GM21528 (cell line): ENCODE measurements around the gene ADGRD1.

Experiments
- ATAC-seq: cut with Tn5 transposase; IDR thresholded peaks from one replicate; pipeline ENCODE4 v1.9.1; 2021; ENCODE audit warnings: mild to moderate bottlenecking, moderate library complexity; ENCODE audit not compliant: unreplicated experiment, low FRiP score

Gene ADGRD1

GRCh38 chr12:131140697-131141096 lies 187.0 kb downstream of the ADGRD1 start:
- no peak for ATAC-seq

- no peak for ATAC-seq
Measured at GRCh38 chr12:131141514-131141913, 187.8 kb downstream of the ADGRD1 start.

DNA sequence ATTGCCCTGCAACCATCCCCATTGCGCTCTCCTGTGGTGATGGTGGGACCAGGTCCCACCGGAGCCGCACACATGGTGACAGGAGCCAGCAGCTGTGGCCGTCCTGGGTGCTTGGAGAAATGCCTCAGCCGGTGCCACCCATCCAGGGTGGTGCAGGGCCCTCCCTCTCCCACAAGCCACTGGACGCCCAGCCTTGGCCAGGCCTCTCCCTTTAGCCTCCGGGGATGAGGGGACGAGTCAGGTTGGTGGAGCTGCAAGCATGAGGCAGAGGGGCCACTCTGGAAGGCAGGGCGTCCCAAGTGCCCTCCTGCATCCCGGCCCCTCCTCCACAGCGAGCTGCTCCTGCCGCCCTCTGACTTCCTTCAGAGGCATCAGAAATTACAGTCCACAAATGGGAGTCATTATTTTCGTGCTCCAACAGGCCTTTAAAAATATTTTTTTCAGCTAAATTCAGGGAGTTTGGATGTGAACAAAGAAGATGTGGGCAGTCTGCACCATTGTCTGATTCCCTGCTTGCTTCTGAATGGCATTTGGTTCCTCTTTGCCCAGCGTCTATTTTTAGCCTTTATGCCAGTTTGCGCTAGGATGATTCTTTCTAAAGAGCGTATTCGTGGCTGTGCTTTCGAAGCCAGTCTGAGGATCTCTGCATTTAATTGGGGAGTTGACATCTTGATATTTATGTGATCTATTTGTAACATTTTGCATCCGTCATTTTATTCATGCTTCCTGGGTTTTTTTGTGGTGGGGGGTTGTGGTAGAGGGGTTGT lies 189.4 kb downstream of the ADGRD1 start:
- no peak for ATAC-seq

GRCh38 chr12:131146173-131146675 lies 192.5 kb downstream of the ADGRD1 start:
- ATAC-seq, result no peak

- ATAC-seq, result no peak
Measured at GRCh38 chr12:131147293-131147692, 193.6 kb downstream of the ADGRD1 start.

- no peak for ATAC-seq
Measured at GRCh38 chr12:131147894-131148293, 194.2 kb downstream of the ADGRD1 start.

DNA sequence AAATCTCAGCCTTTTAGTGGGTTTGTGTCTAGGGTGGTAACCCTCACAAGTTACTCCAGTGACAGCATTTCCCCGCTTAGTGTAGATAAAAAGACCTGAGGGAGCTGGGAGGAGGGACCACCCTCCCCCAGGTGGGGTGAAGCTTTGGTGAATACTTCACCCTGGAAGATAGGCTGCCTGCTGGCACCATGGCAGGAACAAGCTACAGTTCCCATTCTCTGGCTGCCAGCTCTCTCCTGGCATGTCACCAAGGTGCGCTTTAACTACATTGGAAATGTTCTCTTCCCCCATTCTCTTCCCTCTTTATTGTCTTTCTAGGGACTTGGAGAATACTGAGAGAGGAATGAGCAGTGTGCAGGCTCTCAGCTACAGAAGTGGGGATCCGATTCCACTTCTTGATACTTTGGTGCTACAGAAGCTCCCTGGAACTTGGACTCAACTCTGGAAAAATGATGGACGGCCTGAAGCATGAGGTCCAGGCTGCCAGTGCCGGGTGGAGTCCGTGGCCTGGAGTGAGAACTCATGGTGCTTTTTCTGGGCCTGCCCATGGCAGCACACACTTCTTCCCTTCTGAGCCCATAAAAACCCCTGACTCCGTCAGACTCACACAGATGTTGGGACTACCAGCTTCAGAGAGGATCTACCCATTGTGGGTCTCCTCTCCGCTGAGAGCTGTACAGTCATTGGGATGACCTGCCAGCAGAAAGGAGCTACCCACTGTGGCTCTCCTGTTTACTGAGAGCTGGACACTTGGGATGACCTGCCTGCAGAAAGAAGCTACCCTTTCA lies 198.0 kb downstream of the ADGRD1 start:
- ATAC-seq, result no peak

DNA sequence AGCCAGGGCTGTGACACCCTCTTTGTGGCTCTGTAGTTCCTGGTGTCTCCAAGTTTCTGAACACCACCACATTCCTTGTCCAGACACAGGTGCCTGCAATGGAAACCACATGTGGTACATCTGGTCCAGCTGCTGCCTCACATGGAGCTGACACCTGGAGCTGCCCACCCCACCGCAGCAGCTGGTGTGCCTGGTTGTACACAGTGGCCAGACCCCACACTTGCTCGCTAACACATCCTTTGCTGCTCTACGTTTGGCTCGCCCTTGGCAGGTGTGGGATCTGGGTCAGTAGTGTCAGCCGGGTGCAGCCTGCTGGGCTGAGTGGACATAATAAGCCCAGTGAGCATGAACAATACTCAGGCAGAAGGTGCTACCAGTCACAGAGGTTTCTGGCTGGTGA lies 198.9 kb downstream of the ADGRD1 start:
- no peak for ATAC-seq

DNA sequence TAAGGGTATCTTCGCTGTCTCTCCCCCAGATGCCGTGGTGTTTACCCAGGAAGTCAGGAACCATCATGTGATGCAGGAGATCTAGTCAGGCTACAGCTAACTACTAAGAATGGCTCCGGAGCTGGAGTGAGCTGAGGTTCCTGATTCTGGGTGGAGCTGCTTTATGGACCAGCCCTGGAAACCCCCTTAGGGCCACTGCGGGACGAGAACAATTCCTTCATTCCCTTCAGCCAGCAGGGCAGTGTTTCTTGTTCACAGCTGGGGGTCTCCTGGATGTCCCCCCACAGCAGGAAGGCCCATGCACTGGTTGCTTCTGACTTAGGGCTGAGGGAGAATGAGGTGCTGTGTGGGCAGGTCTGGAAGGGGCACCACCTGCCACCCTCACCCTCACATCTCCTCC lies 199.3 kb downstream of the ADGRD1 start:
- ATAC-seq, result no peak

GRCh38 chr12:131153956-131154355 lies 200.2 kb downstream of the ADGRD1 start:
- ATAC-seq, result no peak

DNA sequence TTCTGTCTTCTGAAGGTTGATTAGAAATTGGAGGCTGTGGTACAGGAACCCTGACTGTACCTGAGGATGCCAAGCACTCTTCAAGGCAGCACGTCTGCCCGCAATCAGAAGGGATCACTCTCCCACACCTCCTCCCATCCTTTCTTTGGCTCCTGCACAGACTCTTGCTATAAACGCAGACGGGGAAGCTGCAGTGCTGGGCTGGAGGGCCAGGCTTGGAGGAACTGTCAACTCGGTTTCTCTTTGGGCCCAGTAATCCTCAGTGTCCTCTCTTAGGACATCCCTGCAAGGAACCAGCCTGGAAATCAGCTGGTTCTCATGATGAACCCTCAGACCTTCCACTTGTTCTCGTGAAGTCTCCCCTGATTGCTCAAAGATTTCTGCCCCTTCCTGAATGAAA lies 201.4 kb downstream of the ADGRD1 start:
- ATAC-seq, result no peak

GRCh38 chr12:131157743-131158142 lies 204.0 kb downstream of the ADGRD1 start:
- ATAC-seq, result no peak

DNA sequence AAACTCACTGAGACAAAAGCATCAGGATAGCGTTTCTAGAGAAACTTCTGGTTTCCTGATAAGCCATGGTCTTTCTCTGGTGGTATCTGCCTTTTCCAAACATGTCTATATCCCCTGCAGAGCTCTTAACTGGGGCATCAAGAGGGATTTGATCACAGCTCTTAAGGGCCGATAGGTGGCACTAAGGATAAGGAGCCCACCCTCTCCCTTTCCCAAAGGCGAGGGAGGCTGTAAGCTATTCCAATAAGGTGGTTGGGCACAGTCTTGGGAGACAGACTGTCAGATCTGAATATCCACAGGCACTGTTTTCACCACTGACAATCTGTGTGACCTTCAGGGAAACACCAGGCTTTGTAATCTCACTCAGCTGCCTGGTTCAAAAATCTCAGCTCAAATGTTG lies 206.0 kb downstream of the ADGRD1 start:
- ATAC-seq, result no peak

- no peak for ATAC-seq
Measured at GRCh38 chr12:131162113-131162512, 208.4 kb downstream of the ADGRD1 start.

DNA sequence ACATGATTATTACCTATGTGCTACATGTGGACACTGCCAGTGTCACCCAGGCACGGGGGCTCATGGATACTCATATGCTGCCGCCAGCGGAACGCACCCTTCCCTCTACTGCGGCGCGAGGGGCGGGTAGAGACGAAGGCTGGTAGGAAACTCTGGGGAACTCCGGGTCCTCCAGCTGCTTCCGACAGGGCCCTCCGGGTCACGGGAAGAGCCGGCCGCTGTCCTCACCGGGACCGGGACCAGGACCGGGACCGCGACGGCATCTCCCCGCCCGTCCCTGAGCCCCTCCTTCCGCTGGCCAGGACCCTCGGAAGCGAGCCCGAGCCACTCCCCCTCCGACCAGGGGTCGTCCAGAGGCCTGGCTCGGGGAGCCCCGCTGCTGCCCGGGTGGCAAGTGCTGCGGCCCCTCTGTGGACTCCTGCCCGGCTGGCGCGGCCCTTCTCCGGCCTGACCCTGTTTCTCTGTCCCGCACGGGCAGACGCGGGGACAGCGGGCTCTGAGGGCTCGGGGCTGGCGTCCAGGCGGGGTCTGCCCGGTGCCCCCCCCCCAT lies 209.6 kb downstream of the ADGRD1 start:
- ATAC-seq, result no peak

DNA sequence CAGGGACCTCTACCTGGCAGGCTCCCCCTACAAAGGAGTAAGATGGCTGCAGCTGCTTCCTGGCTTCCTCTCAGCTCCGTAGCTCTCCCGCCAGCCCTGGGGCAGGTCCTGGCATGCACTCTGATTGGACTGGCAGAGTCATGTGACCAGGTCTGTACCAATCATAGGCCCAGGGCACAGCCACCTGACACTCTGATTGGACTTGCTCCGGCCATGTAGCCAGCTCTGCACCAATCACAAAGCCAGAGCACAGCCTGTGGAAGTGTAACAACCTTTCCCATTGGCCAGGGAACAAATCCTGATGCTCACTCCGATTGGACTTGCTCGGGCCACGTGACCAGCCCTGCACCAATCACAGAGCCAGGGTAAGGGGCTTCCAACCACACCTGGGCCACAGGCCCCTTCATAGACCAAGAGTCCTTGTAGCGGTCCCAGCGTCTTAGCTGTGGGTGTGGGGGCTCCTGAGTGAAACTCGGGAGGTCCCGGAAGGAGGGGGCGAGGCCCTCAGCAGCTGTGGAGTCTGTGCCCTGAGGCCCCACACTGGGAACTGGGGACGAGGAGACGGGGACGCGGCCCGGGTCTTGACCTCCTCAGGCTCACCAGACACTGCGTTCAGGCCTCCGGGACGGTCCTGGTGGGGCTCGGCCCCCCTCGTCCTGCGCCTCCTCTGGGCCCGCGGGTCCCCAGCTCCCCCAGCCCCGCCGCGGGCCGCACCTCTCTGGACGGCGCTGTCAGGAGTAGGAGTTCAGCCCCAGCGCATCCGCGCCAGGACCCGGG lies 210.6 kb downstream of the ADGRD1 start:
- no peak for ATAC-seq

DNA sequence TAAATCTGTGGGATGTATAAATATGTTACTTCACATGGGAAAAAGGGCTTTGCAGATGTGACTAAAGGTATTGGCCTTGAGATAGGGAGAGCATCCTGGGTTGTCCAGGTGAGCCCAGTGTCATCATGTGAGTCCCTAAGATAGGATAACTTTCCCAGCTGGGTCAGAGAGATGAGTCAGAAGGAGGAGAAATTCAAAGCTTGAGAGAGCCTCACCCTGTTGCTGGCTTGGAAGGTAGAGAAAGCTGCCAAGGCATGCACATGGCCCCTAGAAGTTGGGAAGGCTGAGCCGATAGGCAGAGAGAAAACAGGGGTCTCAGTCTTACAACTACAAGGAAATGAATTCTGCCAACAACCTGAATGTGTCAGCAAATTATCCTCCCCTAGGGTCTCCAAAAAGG lies 213.0 kb downstream of the ADGRD1 start:
- no peak for ATAC-seq

- no peak for ATAC-seq
Measured at GRCh38 chr12:131167334-131167733, 213.6 kb downstream of the ADGRD1 start.

DNA sequence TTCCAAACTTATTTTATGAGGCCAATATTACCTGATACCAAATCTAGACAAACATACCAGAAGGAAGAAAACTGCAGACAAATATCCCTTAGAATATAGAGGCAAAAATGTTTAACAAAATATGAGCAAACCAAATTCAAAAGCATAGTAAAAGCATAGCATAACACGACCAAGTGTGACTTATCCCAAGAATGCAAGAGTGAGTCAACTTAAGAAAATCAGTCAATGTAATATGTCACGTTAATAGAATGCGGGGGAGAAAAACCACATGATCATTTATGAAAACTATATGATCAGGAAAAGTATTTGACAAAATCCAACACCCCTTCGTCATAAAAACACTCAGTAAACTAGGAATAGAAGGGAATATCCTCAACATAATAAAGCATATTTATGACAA lies 217.3 kb downstream of the ADGRD1 start:
- no peak for ATAC-seq

GRCh38 chr12:131174901-131175300 lies 221.2 kb downstream of the ADGRD1 start:
- ATAC-seq, result no peak

GRCh38 chr12:131176266-131176665 lies 222.6 kb downstream of the ADGRD1 start:
- ATAC-seq, result no peak
